ENCODE measurements around the gene ABCC1. TPM values are rescaled to one million over a fixed set of nuclear protein-coding genes. Genes with fewer than 3 reads are reported as not detected.
"Not testable (repeated sequence)": the region's sequence is repeated elsewhere in the genome, so short reads cannot be mapped to it uniquely, and the experiment has no call there.

ABCC1 gene
- total RNA-seq, 1 donor from 2014 or later, result 11.6 TPM

DNA sequence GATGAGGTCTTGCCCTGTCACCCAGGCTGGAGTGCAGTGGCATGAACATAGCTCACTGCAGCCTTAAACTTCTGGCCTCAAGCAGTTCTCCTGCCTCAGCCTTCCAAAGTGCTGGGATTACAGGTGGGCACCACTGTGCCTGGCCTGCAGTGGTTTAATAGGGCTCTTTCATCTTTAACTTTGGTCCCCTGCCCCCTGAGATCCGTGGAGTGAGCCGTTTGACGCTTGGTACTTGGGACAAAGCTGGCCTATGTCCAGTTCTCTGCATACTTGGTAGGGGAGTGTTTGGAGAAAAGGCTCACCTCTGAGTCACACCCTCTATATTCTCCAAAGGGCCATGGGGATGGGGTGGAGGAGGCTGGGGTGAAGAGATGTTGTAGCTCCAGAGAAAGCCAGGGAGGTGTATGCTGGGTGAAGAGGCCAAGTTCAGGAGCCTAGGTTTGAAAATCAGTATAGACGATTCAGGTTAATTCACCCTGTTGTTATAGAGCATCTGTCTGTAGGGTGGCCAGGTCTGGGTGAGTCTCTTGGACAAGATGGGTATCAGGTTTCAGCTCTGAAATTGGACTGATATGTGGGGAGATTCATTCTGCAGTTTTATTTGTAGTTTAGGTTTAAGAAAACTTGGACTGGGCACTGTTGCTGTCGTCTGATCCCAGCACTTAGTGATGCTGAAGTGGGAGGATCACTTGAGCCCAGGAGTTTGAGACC, 17.6 kb downstream of the ABCC1 start:
- no peak for DNase-seq (ENCODE audit: low spot score)

DNA sequence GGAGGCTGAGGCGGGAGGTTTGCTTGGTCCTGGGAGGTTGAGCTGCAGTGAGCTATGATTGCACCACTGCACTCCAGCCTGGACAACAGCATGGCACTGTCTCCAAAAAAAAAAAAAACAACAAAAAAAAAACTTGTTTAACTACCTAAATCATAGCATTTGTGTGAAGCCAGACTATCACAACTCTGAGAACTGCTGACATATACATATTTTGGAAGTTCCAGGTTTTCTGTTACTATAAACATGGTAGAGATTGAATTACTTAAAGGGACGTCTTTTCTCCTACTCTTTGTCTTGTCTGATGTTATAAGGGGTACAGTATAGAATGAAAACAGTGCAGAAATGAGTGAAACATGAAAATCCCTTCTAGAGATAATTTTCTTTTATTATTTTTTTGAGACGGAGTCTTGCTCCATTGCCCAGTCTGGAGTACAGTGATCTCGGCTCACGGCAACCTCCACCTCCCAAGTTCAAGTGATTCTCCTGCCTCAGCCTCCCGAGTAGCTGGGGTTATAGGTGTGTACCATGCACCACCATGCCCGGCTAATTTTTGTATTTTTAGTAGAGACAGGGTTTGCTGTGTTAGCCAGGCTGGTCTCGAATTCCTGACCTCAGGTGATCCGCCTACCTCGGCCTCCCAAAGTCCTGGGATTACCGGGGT, 18.4 kb downstream of the ABCC1 start:
- DNase-seq (ENCODE audit: low spot score), result no peak

DNA sequence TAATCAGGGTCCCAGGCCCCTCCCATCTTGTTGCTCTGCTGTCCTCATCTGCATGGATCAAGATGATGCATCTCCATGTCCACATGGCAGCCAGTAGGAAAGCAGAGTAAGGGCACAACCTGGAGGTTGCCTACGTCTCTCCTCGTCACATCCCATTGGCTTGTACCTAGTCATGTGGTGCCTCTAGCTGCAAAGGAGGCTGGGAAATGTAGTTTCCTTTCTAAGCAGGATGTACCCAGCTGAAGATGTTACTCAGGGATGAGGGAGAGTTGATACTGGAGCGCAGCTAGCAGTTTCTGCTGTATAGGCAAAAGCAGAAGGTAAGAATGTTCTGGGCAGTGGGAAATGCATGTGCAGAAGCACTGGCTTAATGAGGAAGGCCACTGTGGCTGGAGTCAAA, 20.8 kb downstream of the ABCC1 start:
- DNase-seq (ENCODE audit: low spot score), result no peak

DNA sequence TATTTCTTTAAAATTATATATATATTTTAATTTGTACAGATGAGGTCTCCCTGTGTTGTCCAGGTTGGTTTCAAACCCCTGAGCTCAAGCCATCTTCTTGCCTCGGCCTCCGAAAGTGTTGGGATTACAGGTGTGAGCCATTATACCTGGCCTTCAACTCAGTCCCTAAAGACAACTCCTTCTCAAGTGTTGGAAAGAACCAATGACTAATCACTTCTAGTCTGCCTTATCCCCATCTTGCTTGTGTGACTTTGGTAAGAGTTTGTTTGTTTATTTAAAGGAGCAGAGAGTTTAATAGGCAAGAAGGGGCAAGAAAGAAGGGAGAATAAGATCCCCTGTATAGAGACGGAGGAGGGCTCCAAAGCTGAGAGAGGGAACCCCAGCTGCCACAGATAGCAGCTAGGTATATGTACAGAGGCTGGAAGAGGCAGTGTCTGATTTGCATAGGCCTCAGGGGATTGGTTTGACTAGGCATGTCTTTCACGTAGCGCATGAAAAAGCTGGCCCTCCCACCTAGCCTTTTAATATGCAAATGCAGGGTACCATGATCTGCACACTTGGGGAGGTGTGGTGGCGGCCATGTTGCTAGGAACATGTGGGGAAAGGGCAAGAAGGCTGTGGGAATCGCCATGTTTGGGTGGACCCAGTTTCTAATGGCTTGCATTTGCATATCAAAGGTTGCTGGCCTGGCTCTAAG, 21.5 kb downstream of the ABCC1 start:
- no peak for DNase-seq (ENCODE audit: low spot score)

DNA sequence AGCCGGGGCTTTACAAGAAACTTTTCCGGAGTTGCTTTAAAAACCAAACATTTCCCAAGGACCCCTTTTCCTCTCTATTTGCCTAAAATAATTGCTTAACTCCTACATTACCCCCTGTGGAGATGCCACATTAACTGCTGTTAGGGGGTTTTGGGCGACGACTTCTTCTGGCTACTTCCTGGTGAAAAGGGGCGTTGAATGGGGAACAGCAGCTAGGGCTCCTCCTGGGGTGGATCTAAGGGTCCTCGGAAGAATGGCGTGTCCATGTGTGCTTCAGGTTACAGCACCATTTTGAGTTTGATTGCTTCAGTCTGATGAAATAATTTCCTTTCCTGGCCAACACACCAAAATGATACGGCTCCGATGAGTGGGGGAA, 22.0 kb downstream of the ABCC1 start:
- no peak for DNase-seq (ENCODE audit: low spot score)

DNA sequence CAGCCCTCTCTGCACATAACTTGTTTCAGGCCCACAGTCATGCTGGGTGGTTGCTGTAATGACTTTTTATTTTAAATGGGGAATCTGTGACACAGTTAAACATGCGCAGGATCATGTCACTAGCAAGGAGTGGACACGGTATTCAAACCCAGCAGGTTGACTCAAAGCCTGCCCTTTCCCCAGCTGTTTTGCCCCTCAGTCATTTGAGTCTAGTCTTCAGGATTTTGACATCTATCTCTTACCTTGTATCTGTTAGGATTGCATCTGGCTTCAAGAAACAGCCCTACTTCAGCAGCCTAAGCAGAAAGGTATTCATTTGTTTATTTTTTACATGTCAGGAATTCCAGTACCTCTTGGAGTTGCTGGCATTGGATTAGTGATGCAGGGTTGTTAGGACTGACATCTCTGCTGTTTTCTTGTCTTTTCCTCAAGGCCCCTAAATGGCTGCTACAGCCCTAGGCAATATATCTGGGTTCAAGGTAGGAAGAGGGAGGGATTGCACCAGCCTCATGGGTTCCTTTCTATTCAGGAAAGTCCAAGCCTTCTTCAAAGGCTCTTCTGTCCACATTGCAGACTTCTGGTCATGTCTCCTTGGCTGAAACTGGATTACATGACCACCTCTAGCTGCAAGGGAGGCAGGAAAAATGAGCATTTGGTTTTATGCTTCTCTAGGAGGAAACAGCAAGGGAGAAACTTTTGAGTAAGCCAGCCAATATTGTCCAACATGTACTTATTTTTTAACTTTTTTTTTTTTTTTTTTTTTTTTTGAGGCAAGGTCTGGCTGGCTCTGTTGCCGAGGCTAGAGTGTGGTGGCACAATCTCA, 22.8 kb downstream of the ABCC1 start:
- DNase-seq (ENCODE audit: low spot score), result no peak

DNA sequence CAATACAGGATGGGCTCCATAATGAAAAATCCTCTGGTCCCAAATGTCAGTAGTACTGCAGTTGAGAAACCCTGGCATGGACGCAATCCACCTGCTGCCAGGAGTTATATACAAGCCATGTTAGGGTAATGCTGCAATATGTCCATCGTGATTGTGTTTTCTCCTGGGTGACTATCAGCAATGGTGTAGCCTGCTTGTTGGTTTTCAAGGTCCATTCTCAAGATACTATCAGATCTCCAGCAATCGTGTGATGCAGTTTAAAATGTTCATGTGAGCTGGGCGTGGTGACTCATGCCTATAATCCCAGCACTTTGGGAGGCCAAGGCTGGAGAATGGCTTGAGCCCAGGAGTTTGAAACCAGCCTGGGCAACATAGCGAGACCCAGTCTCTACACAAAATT, 24.0 kb downstream of the ABCC1 start:
- DNase-seq (ENCODE audit: low spot score), result no peak

DNA sequence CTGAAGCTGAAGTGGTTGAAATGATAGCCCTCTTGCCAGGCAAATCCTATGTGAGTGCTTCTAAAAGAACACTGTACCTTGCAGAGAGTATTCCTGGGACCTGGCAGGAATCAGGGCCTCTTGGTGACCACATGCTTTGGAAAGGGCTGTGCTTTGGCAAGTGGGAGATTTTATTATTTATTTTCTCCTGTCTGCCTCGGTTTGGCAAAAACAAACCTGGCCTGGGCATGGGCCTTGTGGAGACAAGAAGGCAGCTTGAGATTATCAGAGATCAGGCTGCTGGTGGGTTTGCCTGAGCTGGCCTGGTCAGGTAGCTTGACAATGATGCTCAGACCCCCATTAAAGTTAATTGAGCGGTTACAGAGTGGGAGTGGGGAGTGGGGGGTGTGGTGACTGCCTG, 24.6 kb downstream of the ABCC1 start:
- DNase-seq (ENCODE audit: low spot score), result no peak

DNA sequence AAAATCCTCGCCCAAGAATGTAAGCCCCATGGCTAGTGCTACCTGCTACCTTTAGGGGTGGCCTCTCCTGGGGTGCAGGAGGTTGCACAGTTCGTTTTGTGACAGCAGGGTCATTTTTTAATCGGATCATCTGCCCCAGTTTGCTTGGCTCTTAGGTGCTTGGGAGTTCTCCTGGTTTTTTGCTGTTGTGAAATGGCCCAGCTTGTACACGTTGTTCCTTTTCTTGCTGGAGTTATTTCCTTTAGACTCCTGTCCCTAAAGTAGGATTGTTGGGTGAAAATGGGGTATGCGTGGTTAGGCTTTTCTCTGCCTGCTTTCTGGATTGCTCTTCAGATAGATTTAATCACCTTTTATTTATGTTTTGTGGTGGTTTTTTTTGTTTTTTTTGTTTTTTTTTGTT, 25.8 kb downstream of the ABCC1 start:
- no peak for DNase-seq (ENCODE audit: low spot score)

DNA sequence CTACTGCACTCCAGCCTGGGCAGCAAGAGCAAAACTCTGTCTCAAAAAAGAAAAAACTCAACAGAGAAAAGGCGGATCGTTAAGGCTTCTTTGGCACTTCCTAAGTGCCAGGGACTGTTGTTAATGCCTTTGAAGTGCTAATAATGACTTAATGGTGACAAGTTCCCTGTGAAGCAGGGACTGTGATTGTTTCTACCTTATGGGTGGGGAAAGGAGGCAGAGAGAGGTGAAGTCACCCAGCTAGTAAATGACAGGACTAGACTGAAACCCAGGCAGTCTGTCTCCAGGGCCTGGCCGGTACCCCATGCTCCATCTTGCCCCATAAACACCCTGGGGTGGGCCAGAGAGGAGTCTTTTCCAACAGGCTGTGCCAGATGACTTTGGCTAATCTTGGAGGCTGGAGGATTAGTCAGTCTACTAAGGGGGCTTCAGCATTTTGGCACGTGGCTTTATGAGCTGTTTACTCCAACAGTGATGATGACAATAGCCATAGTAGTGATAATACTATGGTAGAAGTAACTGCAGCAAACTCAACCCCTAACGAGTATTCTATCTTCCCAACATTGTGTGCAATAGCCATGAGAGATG, 26.9 kb downstream of the ABCC1 start:
- DNase-seq (ENCODE audit: low spot score), result no peak

DNA sequence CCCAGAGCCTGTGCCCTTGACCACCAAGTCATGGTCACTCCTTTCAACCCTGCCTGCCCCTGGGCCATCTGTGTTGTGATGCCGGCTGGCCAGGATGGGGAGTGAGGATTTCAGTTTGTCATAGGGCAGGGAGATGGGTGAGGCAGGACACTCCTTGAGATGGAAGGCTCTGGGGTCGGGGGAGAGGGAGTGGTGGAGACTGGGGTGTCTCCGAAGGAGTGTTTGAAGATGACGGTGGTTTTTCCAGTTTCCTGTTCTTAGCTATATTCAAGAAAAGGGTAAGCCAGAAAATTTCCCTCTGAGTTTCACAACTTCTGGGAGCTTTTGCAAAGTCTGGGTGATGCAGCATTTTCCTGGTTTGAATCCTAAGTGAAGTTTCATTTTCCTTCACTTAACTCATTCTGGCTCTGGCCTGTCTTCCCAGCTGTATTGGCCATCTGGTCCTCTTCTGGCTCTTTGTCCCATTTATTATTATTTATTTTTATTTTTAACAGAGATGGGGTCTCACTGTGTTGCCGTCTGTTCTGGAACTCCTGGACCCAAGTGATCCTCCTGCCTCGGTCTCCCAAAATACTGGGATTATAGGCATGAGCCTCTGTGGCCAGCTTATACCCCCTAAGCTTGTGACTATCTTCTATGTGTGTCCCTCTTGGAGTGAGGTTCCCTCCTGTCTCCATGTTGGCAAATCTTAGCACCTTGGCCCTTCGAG, 27.7 kb downstream of the ABCC1 start:
- DNase-seq (ENCODE audit: low spot score), result peak; percentile 17

DNA sequence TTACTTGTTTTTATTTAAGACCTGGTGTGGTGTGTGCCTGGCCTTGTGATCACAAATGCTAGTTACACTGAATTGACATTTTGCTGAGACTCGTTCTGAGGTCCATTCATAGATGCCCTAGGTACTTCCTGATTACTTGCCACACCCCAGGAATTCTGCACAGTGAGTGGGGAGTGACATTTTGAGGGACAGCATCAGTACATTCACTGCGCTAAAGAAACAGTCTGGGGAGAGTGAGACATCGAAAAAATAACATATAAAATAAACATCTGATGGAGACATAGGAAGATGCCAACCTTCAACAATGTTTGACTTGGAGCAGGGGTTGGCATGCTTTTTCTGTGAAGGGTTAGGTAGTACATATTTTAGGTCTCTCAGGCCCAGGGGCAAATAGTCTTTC, 30.4 kb downstream of the ABCC1 start:
- DNase-seq (ENCODE audit: low spot score), result no peak

DNA sequence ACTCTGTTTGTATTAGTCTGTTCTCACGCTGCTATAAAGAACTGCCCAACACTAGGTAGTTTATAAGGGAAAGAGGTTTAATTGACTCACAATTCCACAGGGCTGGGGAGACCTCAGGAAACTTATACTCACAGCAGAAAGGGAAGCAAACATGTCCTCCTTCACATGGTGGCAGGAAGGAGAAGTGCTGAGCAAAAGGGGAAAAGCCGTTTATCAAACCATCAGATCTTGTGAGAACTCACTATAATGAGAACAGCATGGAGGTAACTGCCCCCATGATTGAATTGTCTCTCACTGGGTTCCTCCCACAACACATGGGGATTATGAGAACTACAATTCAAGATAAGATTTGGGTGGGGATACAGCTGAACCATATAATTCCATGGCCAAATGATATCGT, 30.9 kb downstream of the ABCC1 start:
- no peak for DNase-seq (ENCODE audit: low spot score)

DNA sequence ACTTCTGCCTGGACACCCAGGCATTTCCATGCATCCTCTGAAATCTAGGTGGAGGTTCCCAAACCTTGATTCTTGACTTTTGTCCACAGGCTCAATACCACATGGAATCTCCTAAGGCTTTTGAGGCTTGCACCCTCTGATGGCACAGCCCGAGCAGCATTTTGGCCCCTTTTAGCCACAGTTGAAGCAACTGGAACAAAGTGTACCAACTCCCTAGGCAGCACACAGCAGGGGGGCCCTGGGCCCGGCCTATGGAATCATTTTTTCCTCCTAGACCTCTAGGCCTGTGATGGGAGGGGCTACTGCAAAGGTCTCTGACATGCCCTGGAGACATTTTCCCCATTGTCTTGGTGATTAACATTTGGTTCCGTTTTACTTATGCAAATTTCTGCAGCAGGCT, 32.0 kb downstream of the ABCC1 start:
- DNase-seq (ENCODE audit: low spot score), result no peak

DNA sequence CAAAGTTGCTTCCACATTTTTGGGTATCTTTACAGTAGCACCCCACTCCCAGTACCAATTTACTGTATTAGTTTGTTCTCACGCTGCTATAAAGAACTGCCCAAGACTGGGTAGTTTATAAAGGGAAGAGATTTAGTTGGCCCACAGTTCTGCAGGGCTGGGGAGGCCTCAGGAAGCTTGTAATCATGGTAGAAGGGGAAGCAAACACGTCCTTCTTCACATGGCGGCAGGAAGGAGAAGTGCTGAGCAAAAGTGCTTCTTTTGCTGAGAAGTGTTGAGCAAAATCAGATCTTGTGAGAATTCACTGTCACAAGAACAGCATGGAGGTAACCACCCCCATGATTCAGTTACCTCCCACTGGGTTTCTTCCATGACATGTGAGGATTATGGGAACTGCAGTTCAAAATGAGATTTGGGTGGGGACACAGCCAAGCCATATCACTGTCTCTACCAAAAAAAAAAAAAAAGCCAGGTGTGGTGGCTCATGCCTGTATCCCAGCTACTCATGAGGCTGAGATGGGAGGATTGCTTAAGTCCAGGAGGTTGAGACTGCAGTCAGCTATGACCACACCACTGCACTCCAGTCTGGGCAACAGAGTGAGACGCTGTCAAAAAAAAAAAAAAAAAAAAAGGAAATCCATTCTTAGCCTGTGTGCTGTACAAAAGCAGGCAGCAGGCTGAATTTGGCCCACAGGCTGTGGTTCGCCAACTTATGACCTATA, 32.9 kb downstream of the ABCC1 start:
- not testable (repeated sequence) for DNase-seq (ENCODE audit: low spot score)

DNA sequence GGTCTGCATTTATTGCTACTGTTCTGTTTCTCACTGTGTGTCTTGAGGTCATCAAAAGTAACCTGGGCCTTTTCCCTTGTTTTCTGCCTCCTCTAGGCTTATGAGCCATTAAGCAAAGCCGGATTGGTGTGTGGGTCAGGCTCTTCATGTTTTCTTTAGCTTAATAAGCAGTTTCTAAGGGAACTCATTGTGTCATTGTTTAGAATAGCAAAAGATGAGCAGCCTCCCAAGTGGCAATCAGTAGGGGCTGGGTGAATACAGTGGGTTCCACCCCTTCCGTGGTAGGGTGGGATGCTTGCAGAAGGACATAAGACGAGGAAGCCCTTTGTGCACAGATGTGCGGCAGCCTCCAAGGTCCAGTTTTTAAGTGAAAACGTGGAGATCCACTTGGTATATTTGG, 34.5 kb downstream of the ABCC1 start:
- no peak for DNase-seq (ENCODE audit: low spot score)

DNA sequence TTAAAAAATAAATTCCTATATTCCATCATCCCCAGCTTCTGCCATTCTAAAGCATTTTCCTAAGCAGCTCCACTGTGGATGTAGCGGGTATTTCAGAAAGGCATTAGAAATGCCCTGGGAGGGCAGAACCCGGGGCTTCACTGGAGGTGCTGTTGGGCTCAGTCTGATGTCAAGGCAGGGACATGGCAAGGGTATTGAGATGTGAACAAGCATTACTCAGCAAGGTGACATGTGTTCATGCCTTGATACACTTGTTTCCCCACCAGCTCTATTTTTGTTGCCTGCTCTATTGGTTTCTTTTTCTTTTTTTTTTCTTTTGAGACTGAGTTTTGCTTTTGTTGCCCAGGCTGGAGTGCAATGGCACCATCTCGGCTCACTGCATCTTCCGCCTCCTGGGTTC, 35.7 kb downstream of the ABCC1 start:
- DNase-seq (ENCODE audit: low spot score), result no peak

DNA sequence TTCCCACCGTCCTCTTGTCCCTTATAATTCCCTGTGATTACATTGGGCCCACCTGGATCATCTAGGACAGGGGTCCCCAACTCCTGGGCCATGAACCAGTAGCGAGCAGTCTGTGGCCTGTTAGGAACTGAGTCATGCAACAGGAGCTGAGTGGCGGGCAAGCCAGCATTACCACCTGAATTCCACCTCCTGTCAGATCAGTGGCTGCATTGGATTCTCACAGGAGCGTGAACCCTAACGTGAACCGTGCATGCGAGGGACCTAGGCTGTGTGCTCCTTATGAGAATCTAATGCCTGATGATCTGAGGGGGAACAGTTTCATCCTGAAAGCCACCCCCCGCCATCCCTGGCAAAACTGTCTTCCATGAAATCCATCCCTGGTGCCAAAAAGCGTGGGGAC, 36.8 kb downstream of the ABCC1 start:
- no peak for DNase-seq (ENCODE audit: low spot score)

DNA sequence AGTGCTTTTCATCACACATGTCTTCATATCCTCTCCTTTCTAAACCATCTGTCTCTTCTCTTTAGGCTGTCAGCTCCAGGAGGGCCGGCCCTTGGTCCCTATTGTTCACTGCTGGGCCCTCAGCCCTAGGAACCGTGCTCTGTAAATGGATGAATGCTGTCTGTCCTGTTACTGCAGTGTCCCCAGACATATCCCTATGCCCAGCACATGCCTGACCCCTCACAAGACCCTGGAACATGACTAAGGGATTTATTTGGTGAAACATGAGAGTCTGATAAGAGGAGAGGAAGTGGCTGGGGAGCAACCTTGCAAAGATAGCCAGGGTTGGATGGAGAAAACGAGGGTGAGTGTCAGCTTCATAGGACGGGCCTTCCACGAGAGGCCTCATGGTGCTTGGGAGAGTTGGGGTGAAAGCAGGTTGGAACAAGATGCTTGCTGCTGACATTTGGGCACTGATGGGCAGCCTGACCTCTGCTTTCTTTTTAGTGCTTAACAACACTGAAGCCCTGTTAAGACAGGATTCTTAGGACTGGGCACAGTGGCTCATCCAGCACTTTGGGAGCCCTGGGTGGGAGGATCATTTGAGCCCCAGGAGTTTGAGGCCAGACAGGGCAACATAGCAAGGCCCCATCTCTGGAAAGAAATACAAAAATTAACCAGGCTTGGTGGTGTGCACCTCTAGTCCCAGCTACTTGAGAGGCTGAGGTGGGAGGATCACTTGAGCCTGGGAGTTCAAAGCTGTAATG, 39.0 kb downstream of the ABCC1 start:
- peak; percentile 14 for DNase-seq (ENCODE audit: low spot score)

DNA sequence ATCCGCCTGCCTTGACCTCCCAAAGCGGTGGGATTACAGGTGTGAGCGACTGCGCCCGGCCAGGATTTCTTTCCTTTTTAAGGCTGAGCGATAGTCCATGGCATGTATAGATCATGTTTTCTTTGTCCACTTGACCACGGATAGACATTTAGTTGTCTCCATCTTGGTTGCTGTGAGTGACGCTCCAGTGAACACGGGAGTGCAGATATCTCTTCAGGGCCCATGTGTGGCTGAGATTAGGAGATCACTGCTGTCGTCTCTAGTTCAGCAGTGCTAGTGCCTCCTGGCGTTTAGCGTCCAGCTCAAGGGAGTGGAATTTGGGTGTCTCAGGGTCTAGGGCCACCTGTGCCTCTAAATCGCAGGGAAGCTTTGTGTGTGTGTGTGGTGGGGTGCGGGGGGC, 41.5 kb downstream of the ABCC1 start:
- no peak for DNase-seq (ENCODE audit: low spot score)
